K562 treated with DMSO at 1 percent for 24 hours (cell line): Measurements from ENCODE around the gene NFIX. TPM values are rescaled to one million over a fixed set of nuclear protein-coding genes. Genes with fewer than 3 reads are reported as not detected.

Experiments used
- total RNA-seq: library from RNA; unstranded; fragments of 300-600 nt; gene quantifications from 2 replicates; pipeline ENCODE4 v1.2.3, GENCODE V29; 2022; ENCODE audit warnings: low read depth; ENCODE audit not compliant: insufficient read depth

The NFIX gene
- total RNA-seq, result 10.2 and 12.0 TPM in 2 replicates

DNA sequence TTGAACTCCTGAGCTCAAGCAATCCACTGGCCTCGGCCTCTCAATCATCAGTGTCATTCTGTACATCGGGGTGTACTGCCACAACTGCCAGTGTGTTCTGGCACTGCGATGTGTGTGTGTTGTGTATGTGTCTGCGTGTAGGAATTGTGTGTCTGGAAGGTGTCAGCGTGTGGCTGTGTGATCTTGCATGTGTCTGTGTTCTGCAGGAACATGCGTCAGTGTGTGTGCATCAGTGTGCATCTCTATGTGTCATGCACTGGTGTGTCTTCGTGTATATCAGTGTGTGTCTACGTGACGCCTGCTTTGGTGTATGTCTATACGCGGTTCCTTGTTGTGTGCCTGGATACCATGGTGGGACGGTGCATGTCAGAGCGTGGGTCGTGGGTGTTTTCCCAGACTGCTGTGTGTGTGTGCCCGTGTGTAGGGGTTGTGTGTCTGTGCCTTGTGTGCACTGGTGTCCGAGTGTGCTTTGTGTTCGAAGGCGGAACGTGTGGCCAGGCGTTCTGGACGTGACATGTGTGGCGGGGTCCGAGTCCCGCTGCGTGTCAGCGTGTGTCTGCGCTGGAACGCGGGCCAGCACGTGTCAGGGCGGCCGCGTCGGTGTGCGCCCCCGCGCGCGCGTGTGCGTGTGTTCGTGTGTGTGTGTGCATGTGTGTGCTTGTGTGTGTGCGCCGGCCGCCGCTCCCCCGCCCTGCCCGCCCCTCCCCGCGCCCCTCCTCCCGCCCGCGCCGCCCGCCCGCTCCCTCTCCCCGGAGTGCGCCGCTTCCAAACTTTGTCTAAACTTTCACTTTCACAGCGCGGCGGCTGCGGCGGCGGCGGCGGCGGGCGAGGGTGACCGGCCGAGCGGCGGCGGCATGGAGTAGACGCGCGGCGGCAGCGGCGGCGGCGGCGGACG, at the start of gene NFIX:
Gene NFIX (plus strand): TSS at position 775 of the 895 bp plus-strand sequence. CDS start 363 bp downstream, outside the sequence.

DNA sequence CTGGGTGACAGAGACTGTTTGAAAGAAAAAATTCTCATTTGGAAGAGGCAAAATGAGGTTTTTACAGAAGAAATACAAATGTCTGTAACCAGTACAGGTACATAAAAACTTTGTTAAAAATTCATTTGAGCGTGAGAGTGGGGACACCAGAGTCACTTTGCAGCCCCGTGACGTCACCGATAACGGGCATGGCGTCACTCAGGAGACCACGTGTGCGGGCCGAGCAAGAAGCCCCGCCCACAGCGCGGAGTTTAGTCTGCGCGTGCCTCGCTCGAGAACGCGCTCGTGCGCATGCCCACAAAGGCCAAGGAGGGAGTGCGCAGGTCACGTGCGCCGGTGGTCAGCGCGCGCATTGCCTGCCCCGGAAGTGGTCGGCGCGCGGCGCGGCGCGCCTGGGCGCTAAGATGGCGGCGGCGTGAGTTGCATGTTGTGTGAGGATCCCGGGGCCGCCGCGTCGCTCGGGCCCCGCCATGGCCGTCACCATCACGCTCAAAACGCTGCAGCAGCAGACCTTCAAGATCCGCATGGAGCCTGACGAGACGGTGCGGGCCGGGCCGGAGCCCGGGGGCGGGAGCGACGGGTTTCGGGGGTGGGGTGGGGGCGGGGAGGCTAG, 49.7 kb upstream of the NFIX start, which contains the start of gene RAD23A:
Gene RAD23A (plus strand): TSS at position 384 of the 613 bp plus-strand sequence. CDS start 87 bp downstream, at position 471.

DNA sequence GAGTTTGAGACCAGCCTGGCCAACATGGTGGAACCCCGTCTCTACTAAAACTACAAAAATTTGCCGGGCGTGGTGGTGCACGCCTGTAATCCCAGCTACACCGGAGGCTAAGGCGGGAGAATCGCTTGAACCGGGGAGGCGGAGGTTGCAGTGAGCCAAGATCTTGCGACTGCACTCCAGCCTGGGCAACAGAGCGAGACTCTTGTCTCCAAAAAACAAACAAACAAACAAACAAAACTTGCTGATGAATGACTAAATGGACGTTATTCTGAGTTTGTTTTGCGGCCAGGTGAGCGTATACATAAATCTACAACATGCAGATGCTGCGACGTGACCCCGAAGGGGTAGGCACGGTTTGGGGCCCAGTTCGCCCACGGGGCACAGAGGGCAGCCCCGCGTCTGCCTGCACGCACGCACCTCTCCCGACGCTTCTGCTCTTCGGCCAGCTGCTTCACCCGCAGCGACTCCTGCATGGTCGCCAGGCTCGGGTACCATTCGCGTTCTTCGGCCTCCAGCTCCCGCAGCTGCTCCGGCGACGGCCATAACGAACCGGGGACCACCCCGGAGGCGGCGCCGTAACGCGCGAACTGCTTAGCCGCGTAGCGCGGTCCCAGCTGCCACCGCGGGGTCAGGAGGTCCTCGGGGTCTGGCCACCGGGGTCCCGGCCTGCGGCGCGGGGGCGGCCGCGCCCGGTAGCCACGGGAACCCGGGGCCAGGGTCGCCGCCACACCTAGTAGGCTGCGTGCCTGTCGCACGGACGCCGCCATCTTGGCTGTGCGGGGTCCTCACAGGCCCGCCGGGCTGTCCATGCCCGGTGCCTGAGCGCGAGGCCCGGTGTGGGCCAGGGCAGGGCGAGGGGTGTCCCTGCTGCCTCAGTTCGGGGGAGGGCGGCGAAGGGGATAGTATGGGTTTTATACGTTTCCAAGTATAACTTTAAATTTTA, 38.6 kb upstream of the NFIX start, which contains the start of gene GADD45GIP1:
Gene GADD45GIP1 (minus strand): TSS at position 778 of the 943 bp plus-strand sequence. CDS start 11 bp downstream, at position 767.

DNA sequence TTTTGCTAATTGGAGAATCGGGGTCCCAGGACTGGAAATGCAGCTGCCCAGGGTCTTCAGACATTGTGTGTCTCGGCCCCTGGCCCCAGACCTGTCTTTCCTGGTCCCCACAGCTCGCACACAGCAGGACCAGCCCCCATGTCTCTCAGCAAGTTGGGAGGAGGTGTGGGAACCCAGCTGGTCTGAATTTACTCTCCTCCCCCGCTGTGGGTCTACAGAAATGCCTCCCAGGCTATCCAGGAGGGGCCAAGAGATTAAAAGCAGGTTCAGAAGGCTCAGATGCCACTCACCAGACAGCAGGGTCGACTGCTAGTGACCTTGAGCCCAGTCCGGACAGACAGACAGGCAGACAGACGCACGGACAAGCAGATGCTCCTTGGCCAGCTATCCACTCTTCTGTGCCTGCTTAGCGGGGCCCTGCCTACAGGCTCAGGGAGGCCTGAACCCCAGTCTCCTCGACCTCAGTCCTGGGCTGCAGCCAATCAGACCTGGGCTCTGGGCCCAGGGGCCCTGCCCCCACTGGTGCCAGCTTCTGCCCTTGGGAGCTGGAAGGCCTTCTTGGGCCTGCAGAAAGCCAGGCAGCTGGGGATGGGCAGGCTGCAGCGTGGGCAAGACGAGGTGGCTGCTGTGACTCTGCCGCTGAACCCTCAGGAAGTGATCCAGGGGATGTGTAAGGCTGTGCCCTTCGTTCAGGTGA, 25.8 kb upstream of the NFIX start, which contains the start of gene DAND5:
Gene DAND5 (plus strand): TSS at position 285 of the 697 bp plus-strand sequence. CDS start 85 bp downstream, at position 370.

DNA sequence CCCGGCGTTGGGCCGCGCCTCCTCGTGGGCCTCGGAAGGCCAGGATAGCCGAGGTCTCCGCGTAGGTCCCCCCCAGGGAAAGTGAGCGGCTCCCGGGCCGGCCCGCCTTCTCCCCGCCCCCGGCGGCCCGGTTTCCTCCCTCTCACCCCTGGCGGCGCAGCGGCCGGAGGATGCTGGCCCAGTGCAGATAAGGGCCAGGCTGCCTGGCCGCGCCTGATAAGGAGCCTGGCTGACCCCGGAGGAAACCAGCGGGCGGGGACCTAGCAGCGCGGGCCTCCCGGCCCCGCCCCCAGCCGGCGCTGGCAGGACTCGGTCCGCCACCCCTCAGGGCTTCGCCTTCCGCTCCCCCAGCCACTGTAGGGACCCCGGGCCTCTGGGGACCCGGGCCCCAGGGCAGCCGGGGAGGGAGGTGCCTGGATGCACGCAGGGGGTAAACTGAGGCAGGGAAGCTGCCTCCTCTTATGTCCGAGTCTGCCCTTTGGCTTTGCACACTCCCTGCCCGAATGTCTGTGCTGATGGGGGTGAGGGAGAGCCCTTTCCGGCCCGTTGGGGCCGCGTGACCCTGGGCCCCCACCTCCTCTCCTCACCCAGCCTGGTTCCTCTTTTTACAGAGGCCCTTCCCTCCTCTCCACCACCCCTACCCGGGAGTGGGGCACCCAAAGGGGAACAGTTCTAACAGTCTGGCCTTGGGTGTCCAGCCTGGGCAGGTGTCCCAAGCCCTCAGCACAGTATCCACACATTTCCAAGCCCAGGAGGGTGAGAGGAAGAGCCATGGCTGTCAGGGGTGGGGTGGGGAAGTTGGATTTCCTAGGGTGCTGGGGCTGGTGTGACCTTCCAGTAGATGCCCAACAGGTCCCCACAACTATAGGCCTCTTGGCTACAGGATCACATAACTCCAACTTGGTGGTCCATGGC, 107.6 kb downstream of the NFIX start, which contains the start of gene LYL1:
Gene LYL1 (minus strand): TSS at position 193 of the 915 bp plus-strand sequence. CDS start 1,687 bp downstream, outside the sequence.

DNA sequence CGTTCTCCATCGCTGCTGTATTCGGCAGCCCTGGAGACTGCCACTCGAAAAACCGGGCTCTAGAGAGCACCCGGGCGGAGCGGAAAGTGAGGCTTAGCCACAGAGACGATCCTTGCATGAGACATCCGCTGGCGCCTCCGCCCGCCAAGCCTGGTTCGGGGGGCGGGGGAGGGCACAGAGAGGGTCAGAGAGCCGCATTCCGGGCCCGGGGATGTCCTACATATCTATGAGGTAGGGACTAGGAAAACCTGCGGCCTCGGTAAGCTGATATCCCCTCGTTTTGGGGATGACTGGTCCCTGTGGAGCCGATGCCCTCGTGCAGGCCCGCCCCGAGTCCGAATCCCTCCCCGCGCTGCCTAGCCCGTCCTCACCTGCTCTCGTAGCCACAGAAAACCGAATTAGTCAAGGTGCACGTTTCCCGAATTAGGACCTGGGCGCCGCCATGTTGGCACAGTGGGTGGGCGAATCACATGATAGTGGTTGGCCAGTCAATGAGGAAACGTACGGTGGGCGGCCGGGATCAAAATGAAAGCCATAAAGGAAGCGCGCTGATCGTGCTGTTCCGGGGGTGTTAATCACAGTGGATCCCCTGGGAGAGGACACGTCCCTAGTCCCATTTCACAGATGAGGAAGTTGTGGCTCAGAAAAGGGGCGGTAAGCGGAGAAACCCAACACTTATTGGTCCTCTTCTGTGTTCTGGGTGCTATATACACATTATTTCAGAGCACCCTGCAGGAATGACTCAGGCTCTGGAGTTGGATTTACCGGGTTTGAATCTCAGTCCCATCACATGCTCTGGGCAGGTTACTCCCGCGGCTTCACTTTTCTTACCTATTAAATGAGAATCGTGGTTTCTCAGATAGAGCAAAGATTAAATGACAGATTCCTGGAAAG, 121.3 kb downstream of the NFIX start, which contains the start of gene TRMT1:
Gene TRMT1 (minus strand): TSS at position 459 of the 894 bp plus-strand sequence. CDS start 341 bp downstream, at position 118.

DNA sequence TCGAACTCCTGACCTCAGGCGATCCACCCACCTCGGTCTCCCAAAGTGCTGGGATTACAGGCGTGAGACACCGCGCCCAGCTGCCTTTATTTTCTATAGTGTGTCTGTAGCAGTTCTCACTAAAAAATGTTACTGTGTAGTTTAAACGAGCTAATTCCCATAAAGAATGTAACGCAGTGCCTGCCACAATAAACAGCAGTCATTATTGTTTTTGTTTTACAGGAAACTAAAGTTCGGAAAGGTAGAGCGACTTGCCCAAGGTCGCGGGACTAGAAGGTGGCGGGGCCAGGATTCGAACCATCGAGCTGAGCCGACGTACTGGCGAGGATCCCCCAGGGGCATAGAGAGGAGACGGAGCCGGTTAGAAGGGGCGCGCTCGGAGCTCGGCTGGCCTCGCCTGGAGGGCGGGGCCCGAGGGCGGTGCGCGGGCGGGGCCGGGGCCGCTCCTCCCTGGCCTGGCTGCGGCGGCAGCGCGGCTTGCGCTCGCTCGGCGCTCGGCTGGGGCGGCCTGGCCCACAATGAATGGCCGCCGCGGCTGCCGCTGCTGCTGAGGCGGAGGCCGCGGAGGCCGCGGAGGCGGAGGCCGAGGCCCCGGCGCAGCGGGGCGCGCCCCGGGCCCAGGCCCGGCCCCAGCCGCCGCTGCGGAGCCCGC, 122.6 kb downstream of the NFIX start, which contains the start of gene NACC1:
Gene NACC1 (plus strand): TSS at position 493 of the 652 bp plus-strand sequence. CDS start 16,944 bp downstream, outside the sequence.

Other genes starting within 250 kb of the NFIX start
- not detected in 2 replicates for gene BEST2, start 243.7 kb upstream of the NFIX start, total RNA-seq
- 23.8 and 27.0 TPM in 2 replicates for gene HOOK2, start 219.9 kb upstream of the NFIX start, total RNA-seq
- 130 and 136 TPM in 2 replicates for gene JUNB, start 204.0 kb upstream of the NFIX start, total RNA-seq
- 388 and 416 TPM in 2 replicates for gene PRDX2, start 193.7 kb upstream of the NFIX start, total RNA-seq
- gene THSD8, start 193.4 kb upstream of the NFIX start, total RNA-seq, result 0.85 TPM in 1 of 2 replicates, not detected in the other
- 86.0 and 110 TPM in 2 replicates for gene RNASEH2A, start 188.9 kb upstream of the NFIX start, total RNA-seq
- gene RTBDN, start 160.9 kb upstream of the NFIX start, total RNA-seq, result 2.0 and 3.5 TPM in 2 replicates
- gene MAST1, start 157.0 kb upstream of the NFIX start, total RNA-seq, result 7.8 and 9.5 TPM in 2 replicates
- gene DNASE2, start 114.0 kb upstream of the NFIX start, total RNA-seq, result 157 TPM in 2 replicates
- gene KLF1, start 108.3 kb upstream of the NFIX start, total RNA-seq, result 33.8 and 46.8 TPM in 2 replicates
- gene GCDH, start 104.3 kb upstream of the NFIX start, total RNA-seq, result 17.5 and 23.0 TPM in 2 replicates
- 2.3 and 5.5 TPM in 2 replicates for gene SYCE2, start 76.2 kb upstream of the NFIX start, total RNA-seq
- gene FARSA, start 61.8 kb upstream of the NFIX start, total RNA-seq, result 148 and 157 TPM in 2 replicates
- 582 and 601 TPM in 2 replicates for gene CALR, start 56.9 kb upstream of the NFIX start, total RNA-seq
- 158 and 166 TPM in 2 replicates for gene RAD23A, start 49.6 kb upstream of the NFIX start, total RNA-seq
- gene GADD45GIP1, start 38.3 kb upstream of the NFIX start, total RNA-seq, result 44.0 and 48.0 TPM in 2 replicates
- gene DAND5, start 25.9 kb upstream of the NFIX start, total RNA-seq, result 0.14 TPM in 1 of 2 replicates, not detected in the other
- gene LYL1, start 107.4 kb downstream of the NFIX start, total RNA-seq, result 418 and 505 TPM in 2 replicates
- 34.6 and 35.4 TPM in 2 replicates for gene TRMT1, start 121.3 kb downstream of the NFIX start, total RNA-seq
- 59.9 and 65.7 TPM in 2 replicates for gene NACC1, start 122.8 kb downstream of the NFIX start, total RNA-seq
- 109 and 110 TPM in 2 replicates for gene STX10, start 154.9 kb downstream of the NFIX start, total RNA-seq
- 248 and 282 TPM in 2 replicates for gene IER2, start 154.9 kb downstream of the NFIX start, total RNA-seq